ENCODE data around the gene ATXN2L.
"Not testable (repeated sequence)": the region's sequence is repeated elsewhere in the genome, so short reads cannot be mapped to it uniquely, and the experiment has no call there.

ATXN2L gene

DNA sequence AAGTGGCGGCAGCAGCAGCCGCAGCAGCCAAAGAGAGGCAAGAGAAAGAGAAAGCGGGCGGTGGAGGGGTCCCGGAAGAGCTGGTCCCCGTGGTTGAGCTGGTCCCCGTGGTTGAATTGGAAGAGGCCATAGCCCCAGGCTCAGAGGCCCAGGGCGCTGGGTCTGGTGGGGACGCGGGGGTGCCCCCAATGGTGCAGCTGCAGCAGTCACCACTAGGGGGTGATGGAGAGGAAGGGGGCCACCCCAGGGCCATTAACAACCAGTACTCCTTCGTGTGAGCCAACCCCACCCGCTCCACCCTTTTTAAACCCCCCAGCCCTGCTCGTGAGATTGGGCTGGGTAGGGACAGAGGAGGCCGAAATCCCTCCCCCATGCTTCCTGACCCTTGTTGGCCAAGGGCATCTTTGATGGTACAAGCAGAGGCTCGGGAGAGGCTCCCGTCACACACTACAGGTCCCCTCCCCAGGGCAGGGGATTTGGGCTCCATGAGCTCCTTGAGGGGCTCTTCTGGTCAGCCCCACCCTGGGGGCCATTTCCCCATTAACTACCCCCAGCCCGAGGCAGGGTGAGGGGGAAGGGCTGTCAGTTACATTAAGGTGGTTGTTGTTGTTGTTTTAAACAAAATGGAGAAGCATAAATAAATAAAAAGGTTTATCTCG lies 50.9 kb downstream of the ATXN2L start:
- DNase-seq = no peak

DNA sequence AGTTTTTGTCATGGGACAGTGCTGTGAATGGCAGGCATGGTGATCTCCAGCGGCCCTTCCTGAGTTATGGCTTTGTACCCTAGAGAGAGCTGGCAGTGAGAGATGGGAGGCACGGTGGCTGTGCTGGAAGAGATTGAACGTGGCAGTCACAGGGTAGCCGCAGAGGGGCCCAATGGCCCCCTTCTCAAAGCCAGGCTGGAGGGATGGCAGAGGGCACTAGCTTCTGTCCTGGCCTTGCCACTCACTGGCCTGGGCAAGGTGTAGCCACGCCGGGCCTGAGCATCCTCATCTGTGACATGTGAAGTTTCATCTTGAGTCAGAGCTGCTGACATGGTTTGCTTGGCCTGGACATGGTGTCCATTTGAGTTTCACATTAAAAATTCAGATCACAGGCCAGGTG lies 51.6 kb downstream of the ATXN2L start:
- no peak for DNase-seq

DNA sequence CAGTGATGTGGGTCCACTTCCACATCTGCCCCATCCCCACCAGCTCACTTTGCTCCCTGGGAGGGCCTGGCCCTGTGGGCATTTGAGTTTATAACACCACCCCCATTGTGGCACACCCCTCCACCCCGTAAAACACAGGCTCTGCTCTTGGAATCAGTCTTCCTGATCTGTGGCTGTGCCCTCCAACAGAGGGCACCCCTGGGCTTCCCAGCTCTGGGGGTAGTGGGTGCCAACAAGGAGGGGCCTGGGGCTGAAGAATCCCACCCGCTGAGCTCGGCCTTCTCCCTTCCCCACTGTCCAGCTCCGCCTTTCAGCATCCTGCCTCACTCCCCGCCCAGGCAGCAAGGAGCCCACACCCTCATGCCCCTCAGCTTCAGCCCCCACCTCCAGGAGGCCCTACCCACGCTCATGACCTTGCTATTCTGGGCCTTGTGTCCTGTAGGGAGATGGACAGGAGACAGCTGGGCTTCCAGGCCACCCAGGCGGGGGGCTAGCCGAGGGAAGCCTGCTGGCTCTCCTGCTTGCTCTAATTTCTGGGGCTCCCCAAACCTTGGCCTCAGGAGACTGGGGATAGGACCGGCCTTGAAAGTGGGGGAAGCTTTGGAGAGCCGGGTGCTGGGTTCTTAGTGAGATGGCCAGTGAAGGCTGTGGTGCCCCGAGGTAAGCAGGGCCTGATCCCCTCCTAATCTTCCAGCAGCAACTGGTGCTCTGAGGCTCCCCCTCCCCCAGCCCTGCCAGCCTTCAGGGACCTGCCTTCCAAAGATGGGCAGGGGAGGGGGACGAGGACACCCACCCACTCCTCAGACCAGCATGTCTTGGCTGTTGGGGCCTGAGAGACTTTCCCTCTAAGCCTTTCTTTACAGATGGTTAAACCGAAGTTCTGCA lies 52.6 kb downstream of the ATXN2L start:
- DNase-seq = no peak

DNA sequence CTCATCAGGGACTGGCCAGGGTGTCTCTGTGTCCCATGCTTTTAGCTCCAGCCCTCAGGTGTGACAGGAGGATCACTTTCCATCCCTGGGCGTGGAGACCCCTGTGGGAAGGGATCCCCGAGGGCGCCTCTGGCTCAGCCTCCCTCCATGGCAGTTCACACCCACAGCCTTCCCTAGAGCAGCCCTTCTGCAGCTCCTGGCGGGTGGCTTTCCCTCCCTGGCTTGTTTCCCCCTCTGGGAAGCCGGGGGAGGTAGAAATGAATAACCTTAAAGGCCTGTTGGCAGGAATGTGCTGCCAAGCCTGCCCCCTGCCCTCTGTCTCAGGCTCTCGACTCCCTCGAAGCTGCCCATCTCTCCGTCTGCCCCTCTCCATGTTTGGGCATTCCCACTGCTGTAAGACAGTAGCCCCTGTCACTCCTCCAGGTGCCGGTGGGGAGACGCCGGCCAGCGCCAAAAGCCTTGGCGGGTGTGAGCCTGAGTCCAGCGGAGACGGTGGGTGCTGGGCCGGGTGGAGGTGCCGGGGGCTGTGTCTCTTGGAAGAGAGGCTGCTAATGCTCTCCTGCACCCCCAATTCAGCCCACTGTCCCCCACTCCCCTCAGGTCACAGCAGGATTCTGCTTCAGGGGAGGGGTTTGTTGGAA lies 53.3 kb downstream of the ATXN2L start:
- no peak for DNase-seq

DNA sequence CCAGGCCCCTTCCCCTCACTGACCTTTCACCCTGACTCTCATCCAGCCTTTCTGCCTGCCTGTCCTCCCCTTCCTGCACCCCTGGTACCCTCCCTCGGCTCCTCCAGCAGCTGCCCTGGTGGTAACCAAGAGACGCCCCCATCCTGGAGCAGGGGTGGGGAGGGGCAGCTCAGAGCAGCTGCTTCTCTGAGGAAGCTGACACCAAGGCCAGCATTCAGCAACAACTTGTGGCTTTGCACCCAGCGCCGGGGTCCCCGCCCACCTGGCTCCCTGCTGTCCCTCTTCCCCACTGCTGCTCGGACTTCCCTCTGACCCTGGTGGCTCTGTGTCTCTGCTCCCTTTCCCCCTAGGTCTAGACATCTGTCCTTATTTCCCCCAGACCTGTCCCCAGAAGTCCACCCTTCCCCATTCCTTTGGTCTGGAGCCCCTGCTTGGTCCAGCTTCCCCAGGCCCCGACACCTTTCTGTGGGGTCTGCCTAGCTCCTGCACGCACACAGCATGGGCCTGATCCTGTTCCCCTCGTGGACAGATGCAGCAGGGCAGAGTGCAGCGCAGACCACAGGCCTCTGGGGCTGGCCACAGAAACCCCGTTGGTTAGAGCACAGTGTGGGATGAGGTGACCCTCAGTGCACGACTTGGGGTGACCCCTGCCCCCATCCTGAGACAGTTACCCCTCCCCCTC lies 54.3 kb downstream of the ATXN2L start:
- no peak for DNase-seq

DNA sequence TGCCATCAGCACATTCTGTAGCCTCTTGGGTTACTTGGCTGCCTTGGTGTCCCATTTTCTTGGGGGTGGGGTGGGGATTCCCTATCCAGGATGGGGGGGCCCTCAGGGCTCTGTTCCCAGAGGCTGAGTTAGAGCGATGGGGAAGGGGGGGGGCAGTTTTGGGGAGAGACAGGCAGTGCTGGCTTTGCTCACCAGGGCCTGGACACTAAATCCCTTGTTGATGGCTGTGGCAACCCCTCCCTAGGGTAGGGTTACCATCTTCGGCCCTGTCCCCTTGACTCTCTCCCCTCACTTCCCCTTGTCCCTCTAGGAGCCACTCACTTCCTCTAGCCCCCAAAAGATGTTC lies 54.8 kb downstream of the ATXN2L start:
- no peak for DNase-seq

DNA sequence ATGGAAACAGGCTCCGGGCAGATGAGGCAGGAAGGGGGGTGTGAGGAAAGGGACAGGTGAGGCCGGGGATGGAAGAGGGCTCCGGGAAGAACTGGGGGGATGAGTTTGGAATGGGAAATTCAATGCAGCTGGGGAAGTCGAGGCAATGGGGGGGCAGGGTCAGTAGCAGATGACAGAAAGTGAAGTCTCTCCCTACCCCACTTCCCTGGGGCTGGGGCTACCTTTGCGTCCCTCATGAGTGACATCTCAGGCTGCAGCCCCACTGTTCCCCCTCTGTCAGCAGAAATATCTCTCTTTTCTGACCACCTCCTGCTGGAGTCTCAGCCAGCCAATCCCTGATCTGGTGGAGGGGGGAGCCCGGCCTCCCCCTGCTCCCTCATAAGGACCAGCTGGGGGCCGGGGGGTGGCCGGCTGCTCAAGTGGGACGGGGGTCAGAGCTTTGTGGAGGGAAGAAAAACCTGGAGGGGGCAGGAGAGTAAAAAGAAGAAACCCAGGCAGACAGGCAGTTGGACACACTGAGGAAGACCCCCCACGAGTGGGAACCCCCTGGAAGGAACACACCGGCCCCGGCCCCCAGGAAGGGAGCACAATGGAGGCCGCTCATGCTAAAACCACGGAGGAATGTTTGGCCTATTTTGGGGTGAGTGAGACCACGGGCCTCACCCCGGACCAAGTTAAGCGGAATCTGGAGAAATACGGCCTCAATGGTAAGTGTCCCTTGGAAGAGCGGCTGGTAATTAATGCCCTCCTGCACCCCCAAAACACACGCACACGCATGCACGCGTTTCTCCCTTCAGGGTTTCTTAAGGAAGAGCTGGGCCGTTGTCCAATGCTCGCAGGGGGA lies 55.5 kb downstream of the ATXN2L start, which contains the start of gene ATP2A1:
ATP2A1 (plus strand) TSS at position 406 of the 844 bp plus-strand sequence; CDS start at position 590, 184 bp downstream.
- no peak for DNase-seq

DNA sequence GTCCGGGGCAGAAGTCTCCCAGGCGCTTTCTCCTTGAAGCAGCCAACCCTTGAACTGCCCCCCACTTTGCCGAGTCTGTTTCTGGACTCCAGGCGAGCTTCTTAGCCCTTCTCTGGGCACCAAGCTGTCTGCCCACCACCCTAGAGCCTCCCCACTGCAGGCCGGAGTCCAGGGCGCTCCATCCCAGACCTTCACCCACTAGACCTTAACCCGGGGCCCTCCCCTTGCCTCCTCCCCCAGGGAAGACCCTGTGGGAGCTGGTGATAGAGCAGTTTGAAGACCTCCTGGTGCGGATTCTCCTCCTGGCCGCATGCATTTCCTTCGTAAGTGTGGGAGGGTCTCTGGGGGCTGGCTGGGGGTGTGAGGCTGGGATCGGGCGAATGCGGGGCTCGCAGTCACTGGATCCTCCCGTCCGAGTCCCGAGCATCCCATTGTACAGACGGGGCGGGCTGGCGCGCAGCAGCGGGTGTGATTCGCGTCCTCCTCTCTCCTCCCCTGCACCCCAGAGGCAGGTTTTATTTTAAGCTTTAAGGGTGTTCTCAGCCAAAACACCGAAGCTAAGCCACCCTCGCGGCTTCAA lies 56.6 kb downstream of the ATXN2L start:
- DNase-seq = no peak

DNA sequence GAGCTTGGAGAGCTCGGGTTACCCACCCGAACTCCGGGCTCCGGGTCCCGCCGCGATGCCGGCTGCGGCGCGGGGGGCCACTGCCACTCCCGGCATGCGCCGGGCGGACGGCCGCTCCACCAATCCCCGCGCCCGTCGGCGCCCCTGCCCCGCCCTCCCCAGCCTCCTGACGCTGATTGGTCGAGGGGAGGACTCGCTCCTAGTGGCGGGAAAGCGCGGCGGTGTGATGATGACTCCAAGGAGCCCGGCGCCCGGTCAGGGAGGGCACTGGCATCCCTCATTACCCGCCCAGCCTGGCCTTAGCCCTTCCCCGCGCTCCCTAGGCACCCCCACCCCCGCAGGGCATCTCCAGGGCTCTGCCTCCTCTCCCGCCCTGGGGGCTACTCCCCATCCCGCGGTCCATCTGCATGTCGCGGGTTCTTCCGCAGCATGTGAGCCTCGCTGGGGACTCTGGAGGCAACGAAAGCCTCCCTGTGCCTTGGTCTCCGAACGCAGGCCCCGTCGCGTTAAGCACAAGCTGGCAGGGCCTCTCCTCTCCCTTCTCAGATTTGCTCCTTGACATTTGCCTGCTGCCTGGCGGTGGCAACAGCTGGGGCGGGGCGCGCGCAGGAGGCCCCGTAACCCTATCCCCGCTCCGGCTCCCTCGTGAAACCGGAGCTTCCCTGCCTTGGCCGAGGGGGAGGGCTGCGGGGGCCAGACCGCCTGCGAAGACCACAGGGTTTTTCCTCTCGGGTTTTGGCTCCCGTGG lies 57.2 kb downstream of the ATXN2L start:
- DNase-seq = peak; percentile 70

DNA sequence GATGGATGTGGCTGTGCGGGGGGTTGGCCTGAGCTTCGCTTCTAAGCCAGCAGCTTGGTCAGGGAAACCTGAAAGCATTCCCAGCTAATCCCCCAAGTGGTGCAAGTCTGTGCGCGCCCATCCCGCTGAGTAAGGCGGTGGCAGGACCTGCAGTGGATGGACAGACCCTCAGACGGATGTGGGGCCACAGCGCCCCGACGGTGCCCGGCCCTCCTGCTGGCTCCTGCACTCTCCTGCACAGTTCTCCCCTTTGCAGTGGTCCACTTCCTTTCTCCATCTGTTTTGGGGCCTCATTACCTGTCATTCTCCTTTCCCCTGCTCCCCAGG lies 57.8 kb downstream of the ATXN2L start:
- no peak for DNase-seq

DNA sequence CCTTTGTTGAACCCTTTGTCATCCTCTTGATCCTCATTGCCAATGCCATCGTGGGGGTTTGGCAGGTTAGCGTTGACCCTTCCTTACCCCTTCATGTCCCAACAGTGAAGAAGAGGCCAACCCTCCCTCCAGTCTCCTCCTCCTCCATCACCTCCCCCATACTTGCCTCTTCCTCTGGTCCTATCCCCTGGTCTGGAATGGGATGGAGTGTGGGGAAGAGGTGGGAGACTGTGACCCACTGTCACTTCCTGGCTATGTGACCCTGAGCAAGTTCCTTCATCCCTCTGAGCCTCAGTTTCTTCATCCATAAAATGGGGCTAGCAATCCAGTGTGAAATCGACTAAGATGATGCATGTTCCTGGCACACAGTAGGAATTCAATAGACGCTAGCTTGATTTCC lies 58.2 kb downstream of the ATXN2L start:
- no peak for DNase-seq

DNA sequence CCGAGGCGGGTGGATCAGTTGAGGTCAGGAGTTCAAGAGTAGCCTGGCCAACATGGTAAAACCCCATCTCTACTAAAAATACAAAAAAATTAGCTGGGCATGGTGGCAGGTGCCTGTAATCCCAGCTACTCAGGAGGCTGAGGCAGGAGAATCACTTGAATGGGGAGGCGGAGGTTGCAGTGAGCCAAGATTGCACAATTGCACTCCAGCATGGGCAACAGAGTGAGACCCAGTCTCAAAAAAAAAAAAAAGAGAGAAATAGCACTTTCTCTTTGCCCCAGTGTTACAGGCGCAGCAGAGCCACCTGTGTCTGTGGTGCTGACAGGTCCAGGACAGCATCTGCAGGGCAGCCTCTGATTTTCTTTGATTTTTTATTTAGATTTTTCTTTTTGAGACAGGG lies 58.8 kb downstream of the ATXN2L start:
- DNase-seq = not testable (repeated sequence)

DNA sequence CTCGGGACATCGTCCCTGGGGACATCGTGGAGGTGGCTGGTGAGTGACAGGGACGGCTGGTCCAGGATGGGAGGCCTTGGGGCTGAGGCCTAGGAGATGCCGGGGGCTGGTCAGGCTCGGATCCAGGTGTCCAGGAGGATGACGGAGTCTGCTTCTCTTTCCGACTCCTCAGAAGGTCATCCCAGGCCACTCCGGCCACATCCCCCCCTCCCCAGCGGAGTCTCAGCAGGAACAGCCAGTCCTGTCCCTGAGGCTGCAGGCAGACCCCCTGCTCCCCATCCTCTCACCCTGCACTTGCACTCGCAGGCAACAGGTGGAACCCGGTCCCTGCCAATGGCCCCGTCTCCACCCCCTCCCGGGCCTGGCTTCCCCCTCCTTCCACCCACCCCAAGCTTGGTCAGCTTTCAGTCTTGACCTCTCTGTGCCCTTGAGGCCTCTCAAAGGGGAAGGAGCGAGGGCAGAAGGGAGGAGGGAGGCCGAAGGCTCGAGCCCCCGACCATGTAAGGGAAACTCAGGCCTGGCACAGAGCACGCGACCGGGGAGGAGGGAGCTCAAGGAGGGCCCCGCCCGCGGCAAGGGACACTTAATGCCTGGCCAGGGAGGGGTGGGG lies 59.9 kb downstream of the ATXN2L start:
- DNase-seq = no peak

DNA sequence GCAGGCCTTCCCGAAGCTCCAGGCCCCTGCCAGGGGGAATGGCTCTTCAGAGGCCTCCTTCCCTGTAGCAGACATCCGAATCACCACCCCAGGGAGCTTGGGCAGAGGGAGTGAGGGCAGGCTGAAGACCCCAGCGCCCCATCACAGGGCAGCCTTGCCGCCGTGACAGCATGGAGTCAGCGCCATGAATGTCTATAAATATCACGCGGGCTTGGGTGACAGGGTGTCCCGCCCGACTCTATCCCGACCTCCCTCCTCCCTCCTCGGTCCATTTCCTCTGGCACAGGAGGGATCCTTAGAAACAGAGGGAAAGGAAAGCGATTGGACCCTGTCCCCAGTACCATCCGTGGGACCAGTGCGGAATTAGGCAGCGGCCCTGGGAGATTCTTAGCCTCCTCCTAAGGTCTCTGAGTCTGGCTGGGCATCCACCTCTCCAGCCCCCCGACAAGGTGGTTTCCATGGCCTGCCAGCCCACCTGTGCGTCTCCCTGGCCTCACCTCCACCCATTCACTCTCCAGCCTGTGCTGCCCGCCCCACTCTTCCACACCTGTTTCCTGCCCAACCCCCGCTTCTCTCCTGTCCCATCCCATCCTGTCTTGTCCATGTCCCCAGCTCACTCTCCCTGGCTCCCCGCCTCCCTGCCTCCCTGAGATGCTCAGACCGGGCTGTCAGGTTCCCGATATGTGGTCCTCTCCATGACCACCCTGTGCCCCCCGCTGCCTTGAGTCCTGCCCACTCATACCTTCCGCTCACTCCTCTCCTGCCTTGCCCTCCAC lies 60.6 kb downstream of the ATXN2L start:
- no peak for DNase-seq

DNA sequence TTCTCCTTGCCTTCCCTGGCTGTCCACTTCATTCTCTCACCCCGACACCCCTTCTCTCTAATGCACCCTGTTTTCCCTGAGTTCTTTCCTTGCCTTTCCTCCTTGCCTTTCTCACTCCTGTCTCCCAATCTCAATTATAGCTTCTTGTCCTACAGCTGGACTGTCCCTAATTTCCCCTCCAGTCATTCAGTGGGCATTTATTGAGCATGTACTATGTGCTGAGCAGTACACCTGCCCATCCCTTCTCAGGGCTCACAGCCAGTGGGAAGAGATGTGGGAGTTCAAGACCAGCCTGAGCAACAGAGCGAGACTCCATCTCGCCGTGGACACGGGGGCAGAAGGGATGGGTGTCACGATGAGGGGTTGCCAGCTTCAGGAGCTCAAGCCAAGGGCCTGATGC lies 61.2 kb downstream of the ATXN2L start:
- no peak for DNase-seq

Measured in amniotic stem cell (primary cell).